ENCODE measurements around the gene ALAS2. TPM values are rescaled to one million over a fixed set of nuclear protein-coding genes. Genes with fewer than 3 reads are reported as not detected.
"Not testable (repeated sequence)": the region's sequence is repeated elsewhere in the genome, so short reads cannot be mapped to it uniquely, and the experiment has no call there.

ALAS2 gene
- total and polyA plus RNA-seq, 2 donors from 2014 or later = 0.79 TPM; not detected in 1

GRCh38 chrX:54991706-54992105, 39.1 kb downstream of the ALAS2 start:
- Histone ChIP-seq H3K9me3 (ENCODE audit: control insufficient read depth in 2 of 3, insufficient read depth in 1 of 3, low read length in 3 of 3) (no peaks in the 10 kb centered on the region), H3K4me3 (ENCODE audit: low read length in 3 of 3) (no peak overlapping the region), H3K4me1 (ENCODE audit: control insufficient read depth in 2 of 3, insufficient read depth in 2 of 3, low read depth in 1 of 3, low read length in 3 of 3) (peaks cover 0 to 10% (median 0%) of the 10 kb centered on the region in 3 donors), H3K36me3 (ENCODE audit: control insufficient read depth in 2 of 3, insufficient read depth in 3 of 3, low read length in 3 of 3) (no peaks in the 10 kb centered on the region), H3K27ac (ENCODE audit: low read depth in 2 of 2, low read length in 2 of 2) (no peak overlapping the region), H3K9ac (ENCODE audit: low read length in 3 of 3) (no peak overlapping the region), H3K27me3 (ENCODE audit: control insufficient read depth, insufficient read depth, low read length) (no peaks in the 10 kb centered on the region)
- intact Hi-C loops (cut with DNase I) = no loop called here
- no peak for FAIRE-seq
- no peak for DNase-seq
- no peak for TF ChIP-seq CTCF (IDR thresholded peaks at IDR 0.05; ENCODE audit: borderline replicate concordance, extremely low read depth, insufficient read depth)

GRCh38 chrX:54983306-54983705, 47.5 kb downstream of the ALAS2 start:
- DNase-seq; H3K4me3 ChIP-seq (ENCODE audit: low read length in 3 of 3); H3K9ac ChIP-seq (ENCODE audit: low read length in 3 of 3); H3K9me3 ChIP-seq (ENCODE audit: control insufficient read depth in 2 of 3, insufficient read depth in 1 of 3, low read length in 3 of 3); H3K27me3 ChIP-seq (ENCODE audit: control insufficient read depth, insufficient read depth, low read length); H3K4me1 ChIP-seq (ENCODE audit: control insufficient read depth in 2 of 3, insufficient read depth in 2 of 3, low read depth in 1 of 3, low read length in 3 of 3); H3K36me3 ChIP-seq (ENCODE audit: control insufficient read depth in 2 of 3, insufficient read depth in 3 of 3, low read length in 3 of 3); H3K27ac ChIP-seq (ENCODE audit: low read depth in 2 of 2, low read length in 2 of 2); intact Hi-C loops (cut with DNase I); FAIRE-seq: not testable (repeated sequence)

- Histone ChIP-seq H3K27me3 (ENCODE audit: control insufficient read depth, insufficient read depth, low read length) (no peaks in the 10 kb centered on the region), H3K27ac (ENCODE audit: low read depth in 2 of 2, low read length in 2 of 2) (no peak overlapping the region), H3K36me3 (ENCODE audit: control insufficient read depth in 2 of 3, insufficient read depth in 3 of 3, low read length in 3 of 3) (no peaks in the 10 kb centered on the region), H3K4me1 (ENCODE audit: control insufficient read depth in 2 of 3, insufficient read depth in 2 of 3, low read depth in 1 of 3, low read length in 3 of 3) (no peaks in the 10 kb centered on the region), H3K9ac (ENCODE audit: low read length in 3 of 3) (no peak overlapping the region), H3K9me3 (ENCODE audit: control insufficient read depth in 2 of 3, insufficient read depth in 1 of 3, low read length in 3 of 3) (peaks cover 0 to 1% (median 0%) of the 10 kb centered on the region in 3 donors), H3K4me3 (ENCODE audit: low read length in 3 of 3) (no peak overlapping the region)
- intact Hi-C loops (cut with DNase I) = no loop called here
- DNase-seq (no peak), FAIRE-seq (no peak)
- no peak for TF ChIP-seq CTCF (IDR thresholded peaks at IDR 0.05; ENCODE audit: borderline replicate concordance, extremely low read depth, insufficient read depth)
Observed at GRCh38 chrX:54980334-54980733, 50.4 kb downstream of the ALAS2 start.

GRCh38 chrX:54979432-54979831, 51.3 kb downstream of the ALAS2 start:
- intact Hi-C loops (cut with DNase I) = no loop called here
- Histone ChIP-seq H3K27ac (ENCODE audit: low read depth in 2 of 2, low read length in 2 of 2) (no peak overlapping the region), H3K9ac (ENCODE audit: low read length in 3 of 3) (no peak overlapping the region), H3K9me3 (ENCODE audit: control insufficient read depth in 2 of 3, insufficient read depth in 1 of 3, low read length in 3 of 3) (peaks cover 0 to 1% (median 0%) of the 10 kb centered on the region in 3 donors), H3K4me3 (ENCODE audit: low read length in 3 of 3) (no peak overlapping the region), H3K4me1 (ENCODE audit: control insufficient read depth in 2 of 3, insufficient read depth in 2 of 3, low read depth in 1 of 3, low read length in 3 of 3) (no peaks in the 10 kb centered on the region), H3K27me3 (ENCODE audit: control insufficient read depth, insufficient read depth, low read length) (no peaks in the 10 kb centered on the region), H3K36me3 (ENCODE audit: control insufficient read depth in 2 of 3, insufficient read depth in 3 of 3, low read length in 3 of 3) (no peaks in the 10 kb centered on the region)
- TF ChIP-seq CTCF (IDR thresholded peaks at IDR 0.05; ENCODE audit: borderline replicate concordance, extremely low read depth, insufficient read depth) = no peak
- no peak for FAIRE-seq
- no peak for DNase-seq
